ENCODE results near the gene EPM2A.

- TF ChIP-seq CTCF (IDR thresholded peaks at IDR 0.05; ENCODE audit: low read depth, low read length) (no peak), MAX (IDR thresholded peaks at IDR 0.05; ENCODE audit: low read depth, low read length) (no peak), POLR2A (IDR thresholded peaks at IDR 0.05; ENCODE audit: extremely low read depth, insufficient read length) (no peak), MYC (IDR thresholded peaks at IDR 0.05; ENCODE audit: low read depth, low read length) (no peak)
Observed at GRCh38 chr6:145707397-145707796, 27.9 kb downstream of the EPM2A start.
